ENCODE results near the gene PBXIP1.
"Not testable (repeated sequence)": the region's sequence is repeated elsewhere in the genome, so short reads cannot be mapped to it uniquely, and the experiment has no call there.

The PBXIP1 gene

DNA sequence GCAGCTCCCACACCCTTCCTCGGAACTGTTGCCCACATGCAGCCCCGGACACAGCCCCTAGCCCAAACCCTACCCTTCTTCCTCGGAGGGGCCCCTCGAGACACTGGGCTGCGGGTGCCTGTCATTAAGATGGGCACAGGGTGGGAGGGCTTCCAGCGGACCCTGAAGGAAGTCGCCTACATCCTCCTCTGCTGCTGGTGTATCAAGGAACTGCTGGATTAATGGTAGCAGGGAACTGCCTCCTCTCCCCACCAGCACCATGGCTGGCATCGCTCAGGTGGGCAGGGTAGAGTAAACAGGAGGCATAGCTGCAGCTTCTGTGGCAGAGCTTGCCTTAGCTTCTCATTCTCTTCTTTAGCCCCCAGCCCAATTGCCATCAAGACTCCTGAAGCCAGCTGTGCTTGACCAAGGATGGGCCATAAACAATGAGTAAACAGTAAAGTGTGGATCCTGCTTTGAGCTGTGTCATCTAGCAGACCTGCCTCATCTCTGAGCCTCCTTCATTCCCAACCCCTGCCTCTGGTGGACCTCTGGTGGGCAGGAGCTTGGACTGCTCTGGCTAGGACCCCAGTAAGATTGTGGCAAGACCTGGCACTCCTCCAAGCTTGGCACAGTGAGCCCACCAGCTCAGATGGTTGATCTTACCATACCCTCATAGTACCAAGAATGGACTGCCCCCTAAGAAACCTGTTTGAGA lies 37.8 kb upstream of the PBXIP1 start, which contains the start of gene LENEP:
Gene LENEP, plus strand, starts transcription at position 15 of the 697 bp plus-strand sequence. Its CDS starts 22 bp downstream, at position 37.
- TF ChIP-seq, protein P1, sequence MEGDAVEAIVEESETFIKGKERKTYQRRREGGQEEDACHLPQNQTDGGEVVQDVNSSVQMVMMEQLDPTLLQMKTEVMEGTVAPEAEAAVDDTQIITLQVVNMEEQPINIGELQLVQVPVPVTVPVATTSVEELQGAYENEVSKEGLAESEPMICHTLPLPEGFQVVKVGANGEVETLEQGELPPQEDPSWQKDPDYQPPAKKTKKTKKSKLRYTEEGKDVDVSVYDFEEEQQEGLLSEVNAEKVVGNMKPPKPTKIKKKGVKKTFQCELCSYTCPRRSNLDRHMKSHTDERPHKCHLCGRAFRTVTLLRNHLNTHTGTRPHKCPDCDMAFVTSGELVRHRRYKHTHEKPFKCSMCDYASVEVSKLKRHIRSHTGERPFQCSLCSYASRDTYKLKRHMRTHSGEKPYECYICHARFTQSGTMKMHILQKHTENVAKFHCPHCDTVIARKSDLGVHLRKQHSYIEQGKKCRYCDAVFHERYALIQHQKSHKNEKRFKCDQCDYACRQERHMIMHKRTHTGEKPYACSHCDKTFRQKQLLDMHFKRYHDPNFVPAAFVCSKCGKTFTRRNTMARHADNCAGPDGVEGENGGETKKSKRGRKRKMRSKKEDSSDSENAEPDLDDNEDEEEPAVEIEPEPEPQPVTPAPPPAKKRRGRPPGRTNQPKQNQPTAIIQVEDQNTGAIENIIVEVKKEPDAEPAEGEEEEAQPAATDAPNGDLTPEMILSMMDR (IDR thresholded peaks at IDR 0.05; ENCODE audit: low read depth, low read length, missing control alignments) = no peak
- DNase-seq (ENCODE audit: extremely low read depth, low read depth) = no peak
- H3K4me3 ChIP-seq (replicated peaks; ENCODE audit: low read depth, low read length) = no peak within 1 kb of the TSS

DNA sequence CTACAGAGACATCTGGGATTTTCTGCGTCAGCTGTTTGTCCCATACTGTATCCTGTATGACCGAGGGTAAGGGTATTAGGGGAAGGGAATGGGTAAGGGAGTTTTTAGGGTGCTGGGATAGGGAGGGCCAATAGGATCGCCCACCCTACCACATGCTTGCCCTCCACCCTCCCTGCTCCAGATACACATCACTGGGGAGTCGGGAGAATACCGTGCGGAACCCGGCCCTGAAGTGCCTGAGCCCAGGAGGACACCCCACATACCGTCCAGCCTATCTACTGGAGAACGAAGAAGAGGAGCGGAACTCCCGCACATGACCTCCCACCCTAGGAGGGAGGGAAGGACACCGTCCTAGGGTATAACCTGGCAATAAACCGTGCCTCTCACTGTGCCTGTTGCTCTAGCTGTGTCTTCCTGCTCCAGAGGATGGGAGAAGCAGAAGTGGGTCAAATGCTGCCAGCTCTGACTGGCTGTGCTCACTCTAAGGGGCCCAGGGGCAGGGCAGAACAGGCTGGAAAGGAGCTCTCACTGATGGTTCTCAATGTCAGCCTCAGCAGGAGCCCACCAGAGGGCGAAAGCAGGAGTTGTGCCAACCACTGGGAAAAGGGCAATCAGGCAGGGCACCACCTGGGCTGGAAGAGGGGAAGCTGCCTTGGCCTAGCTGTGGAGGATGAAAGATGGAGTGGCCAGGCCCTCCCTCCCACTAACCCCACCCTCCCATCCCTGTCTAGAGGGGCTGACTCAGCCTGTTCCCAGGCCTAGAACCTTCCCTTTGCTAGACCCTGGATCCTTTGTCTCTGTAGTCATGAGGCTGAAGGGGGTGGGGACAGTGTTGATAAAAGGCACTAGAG lies 37.0 kb upstream of the PBXIP1 start:
- TF ChIP-seq, protein P1 (IDR thresholded peaks at IDR 0.05; ENCODE audit: low read depth, low read length, missing control alignments) = peak; percentile 20
- H3K4me3 ChIP-seq (replicated peaks; ENCODE audit: low read depth, low read length) = no peak overlapping the region
- no peak for DNase-seq (ENCODE audit: extremely low read depth, low read depth)

DNA sequence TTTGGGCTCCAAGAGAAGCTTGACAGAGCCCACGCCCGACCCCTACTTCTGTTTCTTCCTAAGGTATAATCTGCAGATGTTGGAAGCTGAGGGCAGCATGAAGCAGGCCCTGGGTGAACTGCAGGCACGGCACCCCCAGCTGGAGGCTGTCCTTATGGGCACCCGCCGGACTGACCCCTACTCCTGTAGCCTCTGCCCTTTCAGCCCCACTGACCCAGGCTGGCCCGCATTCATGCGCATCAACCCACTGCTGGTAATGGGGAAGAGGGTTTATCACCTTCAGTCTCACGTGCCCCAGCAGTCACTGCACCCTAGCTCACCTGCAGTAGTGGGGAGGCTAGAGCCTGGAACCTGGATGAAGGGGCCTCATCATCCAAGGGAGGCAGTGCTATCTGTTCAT lies 34.4 kb upstream of the PBXIP1 start:
- no peak overlapping the region for H3K4me3 ChIP-seq (replicated peaks; ENCODE audit: low read depth, low read length)
- no peak for DNase-seq (ENCODE audit: extremely low read depth, low read depth)
- TF ChIP-seq, protein P1 (IDR thresholded peaks at IDR 0.05; ENCODE audit: low read depth, low read length, missing control alignments) = no peak

- TF ChIP-seq, protein P1 (IDR thresholded peaks at IDR 0.05; ENCODE audit: low read depth, low read length, missing control alignments) = no peak
These were observed 33.4 kb upstream of the PBXIP1 start for GRCh38 chr1:154989195-154989860.

GRCh38 chr1:154988058-154988954 lies 32.4 kb upstream of the PBXIP1 start:
- TF ChIP-seq, protein P1 (IDR thresholded peaks at IDR 0.05; ENCODE audit: low read depth, low read length, missing control alignments) = no peak
- no peak for DNase-seq (ENCODE audit: extremely low read depth, low read depth)
- H3K4me3 ChIP-seq (replicated peaks; ENCODE audit: low read depth, low read length) = no peak overlapping the region

More at GRCh38 chr1:154989195-154989860, 33.4 kb upstream of the PBXIP1 start:
- H3K4me3 ChIP-seq (replicated peaks; ENCODE audit: low read depth, low read length) = no peak overlapping the region
- no peak for DNase-seq (ENCODE audit: extremely low read depth, low read depth)

DNA sequence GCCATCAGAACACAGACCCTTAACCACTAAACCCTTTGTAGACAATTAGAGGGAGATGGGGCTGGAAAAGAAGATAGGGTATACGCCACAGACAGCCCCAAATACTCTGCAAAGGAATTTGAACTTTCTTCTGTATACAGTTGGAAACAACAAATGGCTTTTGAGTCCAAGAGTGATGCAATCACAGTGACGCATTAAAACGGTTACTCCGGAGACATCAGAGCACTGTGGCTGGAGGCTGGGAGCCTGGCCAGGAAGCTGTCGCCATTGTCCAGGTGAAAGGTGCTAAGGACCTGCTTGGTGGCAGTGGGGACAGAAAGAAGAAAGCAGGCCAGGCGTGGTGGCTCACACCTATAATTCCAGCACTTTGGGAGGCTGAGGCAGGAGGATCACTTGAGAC lies 31.4 kb upstream of the PBXIP1 start:
- H3K4me3 ChIP-seq (replicated peaks; ENCODE audit: low read depth, low read length) = no peak overlapping the region
- TF ChIP-seq, protein P1 (IDR thresholded peaks at IDR 0.05; ENCODE audit: low read depth, low read length, missing control alignments) = no peak

DNA sequence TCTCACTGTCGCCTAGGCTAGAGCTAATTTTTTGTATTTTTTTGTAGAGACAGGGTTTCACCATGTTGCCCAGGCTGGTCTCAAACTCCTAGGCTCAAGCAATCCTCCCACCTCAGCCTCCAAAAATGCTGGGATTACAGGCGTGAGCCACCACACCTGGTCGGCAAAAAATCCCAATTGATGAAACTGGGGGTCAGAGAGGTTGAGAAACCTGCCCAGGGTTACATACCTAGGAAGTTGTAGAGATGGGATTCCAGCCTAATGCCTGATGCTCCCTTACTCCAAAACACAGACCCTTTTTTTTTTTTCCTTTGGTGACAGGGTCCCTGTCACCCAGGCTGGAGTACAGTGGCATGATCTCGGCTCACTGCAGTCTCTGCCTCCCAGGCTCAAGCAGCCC lies 30.8 kb upstream of the PBXIP1 start:
- not testable (repeated sequence) for H3K4me3 ChIP-seq (replicated peaks; ENCODE audit: low read depth, low read length); DNase-seq (ENCODE audit: extremely low read depth, low read depth)

More for the DNA sequence above, 31.4 kb upstream of the PBXIP1 start:
- no peak for DNase-seq (ENCODE audit: extremely low read depth, low read depth)
